Kidney capillary endothelial cell (primary cell): Measurements from ENCODE around the gene MYBPC1.
A peak's percentile ranks its signal among the peaks of the same experiment; 100 is the strongest.
"Not testable (repeated sequence)": the region's sequence is repeated elsewhere in the genome, so short reads cannot be mapped to it uniquely, and the experiment has no call there.

Source experiments
- DNase-seq: peaks from one replicate; pipeline ENCODE4 v3.0.0-alpha.2; 2018; ENCODE audit warnings: low spot score

MYBPC1 gene

DNA sequence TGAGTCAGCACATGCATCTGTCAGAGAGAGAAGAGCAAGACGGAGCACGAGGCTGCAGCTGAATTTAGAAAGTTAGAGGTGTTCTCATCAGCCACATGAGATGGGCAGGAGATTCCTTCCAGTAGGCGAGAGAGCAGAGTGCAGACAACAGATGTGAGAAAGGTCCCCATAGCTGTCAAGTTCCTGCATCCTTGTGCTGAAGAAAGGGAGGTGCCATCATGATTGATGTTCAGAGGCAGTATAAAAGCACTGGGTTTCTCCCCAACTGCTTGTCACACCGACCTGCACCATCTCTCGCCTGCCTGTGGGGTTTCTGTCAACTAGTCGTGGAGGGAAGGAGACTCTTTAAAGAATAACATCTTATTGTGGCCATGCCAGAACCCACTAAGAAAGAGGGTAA is at the start of gene MYBPC1:
TSS of gene MYBPC1 (plus strand) at position 272 of the 400 bp plus-strand sequence. CDS start at position 372, 100 bp downstream.
- DNase-seq = no peak

GRCh38 chr12:101551362-101552114 is 43.2 kb upstream of the MYBPC1 start:
- DNase-seq = no peak

DNA sequence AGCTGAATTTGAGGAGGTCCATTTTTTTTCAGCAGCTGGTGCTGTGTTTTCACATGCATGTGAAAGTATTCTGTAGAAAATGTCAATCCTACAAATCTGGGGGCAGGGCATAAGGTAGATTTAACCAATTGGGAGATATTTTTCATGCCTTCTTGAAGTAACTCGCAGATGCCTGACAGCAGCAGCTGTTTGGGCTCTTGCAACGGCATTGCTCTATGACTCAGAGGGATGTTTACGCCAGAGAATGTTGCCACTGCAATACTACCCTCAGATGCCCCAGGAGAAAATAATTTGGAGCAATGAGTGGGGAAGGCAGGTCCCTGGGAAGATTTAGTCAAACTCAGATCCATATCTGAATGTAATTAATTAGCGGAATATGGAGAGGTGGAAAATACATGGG is 42.5 kb upstream of the MYBPC1 start:
- DNase-seq = no peak

DNA sequence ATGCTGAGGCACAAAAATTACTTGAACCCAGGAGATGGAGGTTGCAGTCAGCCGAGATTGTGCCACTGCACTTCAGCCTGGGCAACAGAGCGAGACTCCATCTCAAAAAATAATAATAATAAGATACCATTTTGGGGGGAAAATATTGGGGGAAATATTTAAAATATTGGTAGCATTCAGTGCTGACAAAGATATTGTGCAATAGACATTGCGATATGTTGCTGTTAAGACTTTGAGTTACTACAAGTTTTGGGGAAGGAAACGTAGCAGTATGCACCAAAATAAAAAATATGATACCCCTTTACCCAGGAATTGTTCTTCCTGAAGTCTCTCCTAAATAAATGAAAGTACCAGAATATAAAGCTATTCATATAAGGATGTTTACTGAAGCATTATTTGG is 37.7 kb upstream of the MYBPC1 start:
- DNase-seq = no peak

DNA sequence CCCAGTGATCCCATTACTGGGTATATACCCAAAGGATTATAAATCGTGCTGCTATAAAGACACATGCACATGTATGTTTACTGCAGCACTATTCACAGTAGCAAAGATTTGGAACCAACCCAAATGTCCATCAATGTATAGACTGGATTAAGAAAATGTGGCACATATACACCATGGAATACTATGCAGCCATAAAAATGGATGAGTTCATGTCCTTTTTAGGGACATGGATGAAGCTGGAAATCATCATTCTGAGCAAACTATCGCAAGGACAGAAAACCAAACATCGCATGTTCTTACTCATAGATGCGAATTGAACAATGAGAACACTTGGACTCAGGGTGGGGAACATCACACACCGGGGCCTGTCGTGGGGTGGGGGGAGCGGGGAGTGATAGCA is 36.0 kb upstream of the MYBPC1 start:
- DNase-seq = not testable (repeated sequence)

- peak; percentile 37 for DNase-seq
Observed at GRCh38 chr12:101563212-101563611, 31.6 kb upstream of the MYBPC1 start.

DNA sequence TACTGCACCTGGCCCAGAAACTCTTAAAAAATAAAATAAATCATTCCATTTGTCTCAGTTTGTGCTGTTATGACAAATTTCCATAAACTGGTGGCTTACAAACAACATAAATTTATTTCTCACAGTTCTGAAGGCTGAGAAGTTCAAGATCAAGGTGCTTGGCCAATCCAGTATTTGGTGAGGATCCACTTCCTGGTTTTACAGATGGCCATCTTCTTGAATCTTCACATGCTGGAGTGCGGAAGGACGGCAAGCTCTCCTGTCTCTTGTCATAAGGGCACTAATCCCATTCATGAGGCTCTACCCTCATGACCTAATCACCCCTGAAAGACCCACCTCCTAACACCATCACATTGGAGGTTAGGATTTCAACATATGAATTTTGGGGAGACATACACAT is 29.9 kb upstream of the MYBPC1 start:
- no peak for DNase-seq

DNA sequence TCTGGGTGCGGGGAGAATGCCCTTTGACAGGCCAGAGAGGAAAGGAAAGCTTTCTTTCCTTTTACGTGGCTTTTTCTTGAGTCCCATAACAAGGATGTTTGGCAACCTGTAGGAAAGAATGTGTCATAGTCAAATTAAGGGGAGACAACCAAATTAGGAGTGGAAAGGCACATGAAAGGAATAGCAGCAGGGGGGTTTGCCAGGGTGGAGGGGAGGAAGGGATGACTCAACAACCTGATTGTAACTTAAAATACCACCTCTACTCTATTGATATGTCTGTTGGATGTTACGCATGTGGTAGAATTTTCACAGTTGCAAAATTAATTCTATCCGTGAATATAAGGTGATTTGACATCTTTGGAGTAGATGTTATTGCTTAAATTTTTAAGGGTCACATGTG is 28.5 kb upstream of the MYBPC1 start:
- DNase-seq = peak; percentile 9

DNA sequence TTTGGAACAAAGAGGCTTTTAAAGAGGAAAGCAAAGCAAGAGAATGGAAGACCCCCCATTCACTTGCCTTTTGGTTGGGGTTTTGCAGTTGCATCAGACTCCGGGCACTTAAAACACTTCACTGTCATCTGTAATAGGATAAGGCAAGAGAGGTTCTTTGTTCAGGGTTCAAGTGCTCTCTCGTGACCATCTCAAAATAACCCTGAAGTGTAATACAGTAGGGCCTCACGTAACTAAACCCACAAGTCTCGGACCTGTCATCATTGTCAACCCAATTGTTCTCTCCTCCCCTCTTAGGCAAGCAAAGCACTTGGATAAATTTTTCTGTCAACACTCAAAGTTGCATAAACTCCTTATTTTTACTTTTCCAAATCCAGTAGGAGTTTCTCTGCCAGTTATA is 26.9 kb upstream of the MYBPC1 start:
- no peak for DNase-seq

- DNase-seq = peak; percentile 19
Observed at GRCh38 chr12:101570047-101570446, 24.7 kb upstream of the MYBPC1 start.

- DNase-seq = no peak
Observed at GRCh38 chr12:101571105-101571504, 23.7 kb upstream of the MYBPC1 start.

DNA sequence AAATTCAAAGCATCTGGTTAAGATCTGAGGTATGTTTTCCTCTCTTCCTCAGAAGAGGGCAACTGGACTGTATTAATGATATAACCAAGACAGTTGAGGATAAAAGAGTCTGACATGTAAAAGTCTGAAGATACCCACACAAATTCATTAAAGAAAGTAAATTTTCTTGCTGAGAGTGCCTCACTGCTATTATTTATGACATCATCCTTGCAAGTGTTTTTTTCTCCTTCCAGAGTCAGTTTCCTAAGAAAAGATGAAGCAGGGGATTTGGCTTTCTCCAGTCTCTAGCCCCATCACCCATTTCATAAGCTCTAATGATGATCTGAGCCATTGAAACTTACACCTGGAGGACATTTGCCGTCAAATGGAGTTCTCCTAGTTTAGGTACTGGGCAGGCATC is 21.0 kb upstream of the MYBPC1 start:
- no peak for DNase-seq

DNA sequence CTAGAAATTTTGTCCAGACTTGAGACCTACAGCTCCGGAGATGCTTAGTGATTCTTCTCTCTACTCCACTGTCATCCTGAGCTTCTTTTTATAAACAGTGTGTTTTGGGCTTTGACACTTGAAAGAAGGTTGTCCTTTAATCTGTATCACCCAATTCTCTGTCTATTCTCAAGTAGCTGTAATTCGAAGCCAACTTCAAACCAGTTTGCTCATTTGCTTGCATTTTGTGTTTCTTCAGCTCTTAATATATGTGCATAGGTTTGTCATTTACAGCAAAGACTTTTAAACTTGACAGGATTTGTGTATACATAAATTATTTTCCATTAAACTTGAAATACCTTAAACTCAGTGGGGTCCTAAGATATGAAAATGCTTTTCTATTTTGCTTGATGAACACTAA is 16.4 kb upstream of the MYBPC1 start:
- DNase-seq = no peak

- no peak for DNase-seq
Observed at GRCh38 chr12:101581190-101581589, 13.6 kb upstream of the MYBPC1 start.

- no peak for DNase-seq
Observed at GRCh38 chr12:101582937-101583336, 11.8 kb upstream of the MYBPC1 start.

DNA sequence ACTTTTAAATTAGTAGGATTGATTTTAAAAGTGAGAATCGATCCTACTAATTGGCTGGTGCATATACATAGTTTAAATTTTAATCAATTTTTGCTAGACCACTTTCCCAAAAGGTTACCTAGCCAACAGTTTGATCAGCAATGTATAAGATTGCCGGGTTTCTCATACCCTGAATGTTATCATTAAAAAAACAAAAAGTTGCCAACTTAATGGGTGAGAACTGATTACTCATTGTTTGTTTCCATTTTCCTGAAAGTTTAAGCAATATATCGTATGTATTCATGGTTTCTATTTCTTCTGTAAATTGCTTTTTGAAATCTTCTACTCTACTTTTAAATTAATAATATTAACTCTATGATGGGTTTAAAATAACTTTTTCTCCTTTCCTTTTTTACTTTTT is 4.4 kb upstream of the MYBPC1 start:
- no peak for DNase-seq

GRCh38 chr12:101591781-101592180 is 3.0 kb upstream of the MYBPC1 start:
- no peak for DNase-seq

DNA sequence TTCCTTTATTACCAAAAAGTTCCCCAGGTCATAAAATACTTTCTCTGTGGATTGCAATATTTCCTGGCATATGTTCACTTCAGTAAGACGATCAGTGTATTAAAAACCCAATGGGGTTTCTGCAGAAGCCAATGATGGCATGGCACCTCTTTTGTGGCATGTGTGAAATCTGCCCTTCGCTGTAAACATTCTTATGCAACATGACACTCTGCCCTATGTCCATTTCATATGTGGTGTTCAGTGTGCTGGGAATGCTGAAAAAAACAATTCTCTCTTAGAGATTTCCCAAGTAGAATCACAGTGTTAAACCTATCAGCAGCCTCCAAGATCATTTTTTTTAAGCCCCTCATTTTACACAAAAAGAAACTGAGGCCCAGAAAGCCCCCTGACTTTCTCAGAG is 2.3 kb upstream of the MYBPC1 start:
- no peak for DNase-seq

- DNase-seq = no peak
Observed at GRCh38 chr12:101592921-101593320, 1.9 kb upstream of the MYBPC1 start.

- no peak for DNase-seq
Observed at GRCh38 chr12:101596172-101596571, 1.4 kb downstream of the MYBPC1 start.

DNA sequence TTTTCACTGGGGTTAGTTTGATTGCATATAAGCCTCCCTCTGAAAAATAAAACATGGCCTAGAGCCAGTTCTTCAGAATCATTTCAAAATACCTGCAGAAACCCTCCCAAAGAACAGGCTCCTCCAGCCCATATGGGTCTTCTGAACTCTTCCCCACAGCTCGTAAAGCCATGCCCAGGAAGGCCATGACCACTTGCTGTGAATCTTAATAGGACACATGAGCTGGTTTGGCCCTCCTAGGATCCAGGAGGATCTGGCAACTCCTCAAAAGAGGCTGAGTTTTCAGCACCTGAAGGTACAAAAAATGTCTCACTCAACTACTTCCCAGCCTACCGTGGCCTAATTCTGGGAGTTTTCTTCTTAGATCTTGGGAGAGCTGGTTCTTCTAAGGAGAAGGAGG is 2.4 kb downstream of the MYBPC1 start:
- no peak for DNase-seq

DNA sequence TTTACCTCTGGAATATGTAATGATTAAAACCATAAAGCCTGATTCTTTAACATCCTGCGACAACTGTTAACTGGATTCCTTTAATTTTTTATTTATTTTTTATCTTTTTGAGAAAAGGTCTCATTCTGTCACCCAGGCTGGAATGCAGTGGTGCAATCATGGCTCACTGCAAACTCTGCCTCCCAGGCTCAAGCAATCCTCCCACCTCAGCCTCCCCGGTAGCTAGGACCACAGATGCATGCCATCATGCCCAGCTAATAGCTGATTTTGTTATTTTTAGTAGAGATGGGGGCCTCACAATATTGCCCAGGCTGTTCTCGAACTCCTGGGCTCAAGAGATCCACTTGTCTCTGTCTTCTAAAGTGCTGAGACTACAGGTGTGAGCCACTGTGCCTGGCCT is 3.7 kb downstream of the MYBPC1 start:
- DNase-seq = no peak

- no peak for DNase-seq
Observed at GRCh38 chr12:101599311-101599710, 4.5 kb downstream of the MYBPC1 start.

- no peak for DNase-seq
Observed at GRCh38 chr12:101599771-101600484, 5.2 kb downstream of the MYBPC1 start.
